ENCODE data around the gene COMMD4. TPM values are rescaled to one million over a fixed set of nuclear protein-coding genes. Genes with fewer than 3 reads are reported as not detected.

COMMD4 gene
- total and polyA plus RNA-seq, 2 of the 8 experiments (the other 6 are each of a cell fraction or from before 2014, with no cell fraction given): 131 to 236 TPM

DNA sequence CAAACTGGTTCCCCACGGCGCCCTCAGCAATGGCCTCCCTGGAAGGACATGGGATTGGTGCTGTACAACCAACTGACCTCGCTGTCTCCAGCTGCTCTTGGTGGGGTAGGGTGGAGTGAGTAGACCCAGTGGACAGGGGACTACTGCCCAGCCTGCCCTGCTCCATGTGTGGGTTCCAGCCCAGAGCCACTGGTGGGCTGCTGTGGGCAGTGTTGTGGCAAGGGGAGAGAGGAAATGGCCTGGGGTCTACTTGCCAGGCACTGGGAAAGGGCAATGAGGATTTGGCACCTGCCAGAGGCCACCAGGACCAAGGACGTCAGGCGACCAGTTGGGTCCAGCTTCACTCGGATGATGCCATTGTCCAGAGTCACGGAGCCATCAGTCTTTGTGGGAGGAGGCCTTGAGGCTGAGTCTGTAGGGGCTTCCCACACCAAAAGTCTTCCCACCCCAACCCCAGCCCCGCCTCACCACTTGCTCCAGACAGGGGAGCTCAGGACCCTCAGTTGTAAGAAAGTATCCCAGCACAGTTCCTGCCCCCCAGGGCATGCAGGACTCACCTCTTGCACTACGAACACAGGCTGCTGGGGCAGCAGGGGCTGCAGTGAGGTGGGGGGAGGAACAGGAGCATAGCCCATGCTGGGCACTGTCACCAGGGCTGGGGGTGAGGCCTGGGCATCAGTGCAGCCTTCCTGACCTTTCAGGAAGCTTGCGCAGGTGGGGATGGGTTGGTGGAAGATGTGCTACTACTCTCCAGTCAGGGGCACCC is 23.1 kb downstream of the COMMD4 start:
- H3K79me2 ChIP-seq (ENCODE audit: control insufficient read depth in 1 of 2, insufficient read depth in 2 of 2, low read length in 2 of 2): no peaks in the 10 kb centered on the region
- 87% methylated on average over 9 of the region's 10 CpGs; no CpG with 5 or more reads in 1 of the 2 experiments for WGBS, 2 experiments (ENCODE audit: extremely low coverage in 1 of 2, insufficient coverage in 1 of 2, insufficient read length in 1 of 2, insufficient replicate concordance in 2 of 2, low coverage in 1 of 2, low lambda C conversion rate in 2 of 2, missing lambda C conversion rate in 1 of 2)

More for the DNA sequence above, 23.1 kb downstream of the COMMD4 start:
- H4K91ac ChIP-seq (replicated peaks; ENCODE audit: insufficient read length, low read length): no peak overlapping the region
- H3K9me3 ChIP-seq (ENCODE audit: insufficient read depth in 2 of 2, low read depth in 1 of 2, low read length in 1 of 2): no peaks in the 10 kb centered on the region
- H4K20me1 ChIP-seq (replicated peaks in 1 of 2; ENCODE audit: control insufficient read depth in 1 of 2, insufficient read depth in 2 of 2, low read length in 2 of 2): peaks cover 0 to 5% of the 10 kb centered on the region in 2 experiments
- H2BK15ac ChIP-seq (ENCODE audit: low read length): no peak overlapping the region
- ChIA-PET POLR2A (ENCODE audit: partially characterized antibody) (interaction anchor here (1.2 to 6.5 kb wide), 3 partner anchors 9 to 15 kb away, joined by 3 to 69 read pairs (median 9); partner anchors contain the start of genes MAN2C1 and NEIL1), CTCF (ENCODE audit: partially characterized antibody) (interaction anchor here (1.4 kb wide), 1 partner anchor 9 kb away, joined by 5 read pairs; no protein-coding TSS in a partner anchor)
- no peak overlapping the region for H4K5ac ChIP-seq (ENCODE audit: insufficient read length, low read depth, low read length)
- no peak overlapping the region for H3K4ac ChIP-seq (replicated peaks; ENCODE audit: insufficient read length, low read depth, low read length)
- H3K4me3 ChIP-seq (ENCODE audit: extremely low read depth in 1 of 4, insufficient read depth in 2 of 4, low read depth in 3 of 4, low read length in 4 of 4): no peak overlapping the region
- no peak overlapping the region for H2AFZ ChIP-seq (ENCODE audit: low read length)
- H2BK12ac ChIP-seq (ENCODE audit: low read depth, low read length): no peak overlapping the region
- FAIRE-seq: no peak
- no peak overlapping the region for H3K23ac ChIP-seq (ENCODE audit: insufficient read length)
- TF ChIP-seq, protein P1, sequence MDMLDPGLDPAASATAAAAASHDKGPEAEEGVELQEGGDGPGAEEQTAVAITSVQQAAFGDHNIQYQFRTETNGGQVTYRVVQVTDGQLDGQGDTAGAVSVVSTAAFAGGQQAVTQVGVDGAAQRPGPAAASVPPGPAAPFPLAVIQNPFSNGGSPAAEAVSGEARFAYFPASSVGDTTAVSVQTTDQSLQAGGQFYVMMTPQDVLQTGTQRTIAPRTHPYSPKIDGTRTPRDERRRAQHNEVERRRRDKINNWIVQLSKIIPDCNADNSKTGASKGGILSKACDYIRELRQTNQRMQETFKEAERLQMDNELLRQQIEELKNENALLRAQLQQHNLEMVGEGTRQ (IDR thresholded peaks at IDR 0.05; ENCODE audit: low read length): no peak
- TF ChIP-seq ZNF274 (IDR thresholded peaks at IDR 0.05; ENCODE audit: borderline replicate concordance, extremely low read depth, low read length) (no peak), RBBP5 (IDR thresholded peaks at IDR 0.05; ENCODE audit: borderline replicate concordance, low read depth, low read length) (no peak)
- no peak overlapping the region for H3K9ac ChIP-seq (replicated peaks in 1 of 4; ENCODE audit: extremely low read depth in 1 of 4, low read depth in 3 of 4, low read length in 3 of 4)
- H3K4me2 ChIP-seq (ENCODE audit: insufficient read depth in 1 of 2, low read depth in 2 of 2, low read length in 2 of 2): no peak overlapping the region
- H2BK5ac ChIP-seq (ENCODE audit: low read depth, low read length): no peak overlapping the region
- H3K56ac ChIP-seq (replicated peaks; ENCODE audit: insufficient read length, low read depth, low read length): no peak overlapping the region
- no peak overlapping the region for H3K14ac ChIP-seq (ENCODE audit: insufficient read length)
- no peak overlapping the region for H4K8ac ChIP-seq (ENCODE audit: extremely low read depth, insufficient read depth, low read length)
- DNase-seq (ENCODE audit: low read depth in 1 of 2, low spot score in 2 of 2): no peak
- H2BK20ac ChIP-seq (ENCODE audit: low read length): no peak overlapping the region
- H3K36me3 ChIP-seq (ENCODE audit: control insufficient read depth in 2 of 4, insufficient read depth in 4 of 4, low read length in 3 of 4): peaks cover 0 to 25% (median 3%) of the 10 kb centered on the region in 4 experiments; a peak in 5 of 8 replicates
- no peaks in the 10 kb centered on the region for H3K79me1 ChIP-seq (ENCODE audit: low read depth, low read length)
- no peak overlapping the region for H2BK120ac ChIP-seq (replicated peaks; ENCODE audit: low read depth, low read length)
- H3K23me2 ChIP-seq (ENCODE audit: low read depth, low read length): no peaks in the 10 kb centered on the region
- no peaks in the 10 kb centered on the region for H3K4me1 ChIP-seq (replicated peaks in 1 of 4; ENCODE audit: control insufficient read depth in 3 of 4, insufficient read depth in 4 of 4, low read length in 3 of 4)
- H3K27me3 ChIP-seq (replicated peaks in 1 of 4; ENCODE audit: control insufficient read depth in 3 of 4, extremely low read depth in 1 of 4, insufficient read depth in 3 of 4, low read length in 3 of 4): no peaks in the 10 kb centered on the region
- no peak overlapping the region for H3K18ac ChIP-seq (ENCODE audit: extremely low read depth, low read length)
- H2AK5ac ChIP-seq (ENCODE audit: low read depth, low read length): no peak overlapping the region
- H3K27ac ChIP-seq (ENCODE audit: low read depth, low read length): no peak overlapping the region
